NOMO-1 (cell line): ENCODE results near the gene CBFA2T2.
A peak's percentile ranks its signal among the peaks of the same experiment; 100 is the strongest.
"Not testable (repeated sequence)": the region's sequence is repeated elsewhere in the genome, so short reads cannot be mapped to it uniquely, and the experiment has no call there.

Experiments used
- DNase-seq, 2 experiments: peaks; one replicate each; lab custom pipeline; 2025; ENCODE audit not compliant: unreplicated experiment in 2 of 2; lab: John Stamatoyannopoulos, UW

Gene CBFA2T2

GRCh38 chr20:33569802-33570391 is 80.0 kb downstream of the CBFA2T2 start:
- DNase-seq, result no peak

GRCh38 chr20:33570743-33571142 is 80.8 kb downstream of the CBFA2T2 start:
- no peak for DNase-seq

GRCh38 chr20:33573268-33573667 is 83.4 kb downstream of the CBFA2T2 start:
- DNase-seq, result not testable (repeated sequence)

- DNase-seq, result no peak
These were observed 85.4 kb downstream of the CBFA2T2 start for GRCh38 chr20:33575282-33575681.

GRCh38 chr20:33576432-33577125 is 86.7 kb downstream of the CBFA2T2 start:
- no peak for DNase-seq

- DNase-seq, result no peak
These were observed 88.6 kb downstream of the CBFA2T2 start for GRCh38 chr20:33578510-33578909.

- no peak for DNase-seq
These were observed 93.2 kb downstream of the CBFA2T2 start for GRCh38 chr20:33583143-33583542.

- no peak for DNase-seq
These were observed 95.1 kb downstream of the CBFA2T2 start for GRCh38 chr20:33584976-33585375.

- no peak for DNase-seq
These were observed 95.5 kb downstream of the CBFA2T2 start for GRCh38 chr20:33585413-33585812.

- no peak for DNase-seq
These were observed 99.2 kb downstream of the CBFA2T2 start for GRCh38 chr20:33589059-33589458.

GRCh38 chr20:33591901-33592300 is 102.0 kb downstream of the CBFA2T2 start:
- DNase-seq, result not testable (repeated sequence)

- DNase-seq, result no peak
These were observed 104.8 kb downstream of the CBFA2T2 start for GRCh38 chr20:33594743-33595142.

GRCh38 chr20:33600414-33600813 is 110.5 kb downstream of the CBFA2T2 start:
- no peak for DNase-seq

GRCh38 chr20:33600981-33601380 is 111.1 kb downstream of the CBFA2T2 start:
- DNase-seq, result no peak

GRCh38 chr20:33601861-33602260 is 112.0 kb downstream of the CBFA2T2 start:
- no peak for DNase-seq

- DNase-seq, result peak in 1 of 2 experiments; percentile 2
These were observed 113.1 kb downstream of the CBFA2T2 start for GRCh38 chr20:33602826-33603590.

- no peak for DNase-seq
These were observed 114.4 kb downstream of the CBFA2T2 start for GRCh38 chr20:33604084-33604990.

- no peak for DNase-seq
These were observed 115.1 kb downstream of the CBFA2T2 start for GRCh38 chr20:33604991-33605370.

- peak in 1 of 2 experiments; percentile 5 for DNase-seq
These were observed 116.3 kb downstream of the CBFA2T2 start for GRCh38 chr20:33606118-33606771.

GRCh38 chr20:33609504-33609903 is 119.6 kb downstream of the CBFA2T2 start:
- no peak for DNase-seq
